Gastrocnemius medialis (tissue), 4 donors: ENCODE results near the gene CPM. TPM values are rescaled to one million over a fixed set of nuclear protein-coding genes. Genes with fewer than 3 reads are reported as not detected.

Experiments
- ATAC-seq, 2 donors: fragments of 150-250 bp; one replicate each; pipeline ENCODE4 v1.9.1; 2016
- DNase-seq, 2 donors: peaks; one replicate each; pipeline ENCODE4 v3.0.0-alpha.2; 2019
- H3K27ac ChIP-seq, 4 donors: fragments of 200-600 bp; sonication (generic); 1 replicate in 1 of 4; 2 replicates in 3 of 4; pipeline ENCODE4 v1.5.1; 2016 to 2018; ENCODE audit warnings: mild to moderate bottlenecking in 2 of 4, moderate library complexity in 1 of 4
- H3K27me3 ChIP-seq, 3 donors: fragments of 200-600 bp; sonication (generic) in 2 of 3; 1 replicate in 1 of 3; 2 replicates in 2 of 3; pipeline versions ENCODE4 v1.5.1 to v1.6.0; 2016 to 2019; ENCODE audit warnings: mild to moderate bottlenecking in 1 of 3, moderate library complexity in 1 of 3
- H3K36me3 ChIP-seq, 2 donors: fragments of 200-600 bp; sonication (generic) in 1 of 2; one replicate each; pipeline ENCODE4 v1.5.1; 2017 to 2018
- H3K4me1 ChIP-seq, 2 donors: fragments of 200-600 bp; sonication (generic) in 1 of 2; one replicate each; pipeline ENCODE4 v1.5.1; 2016 to 2017; ENCODE audit warnings: mild to moderate bottlenecking in 2 of 2
- H3K4me3 ChIP-seq, 4 donors: fragments of 200-600 bp; sonication (generic) in 3 of 4; 1 replicate in 1 of 4; 2 replicates in 3 of 4; pipeline ENCODE4 v1.5.1; 2016 to 2019; ENCODE audit warnings: mild to moderate bottlenecking in 2 of 4
- H3K9me3 ChIP-seq, 3 donors: fragments of 200-600 bp; sonication (generic) in 2 of 3; 1 replicate in 1 of 3; 2 replicates in 2 of 3; pipeline ENCODE4 v1.5.1; 2016 to 2019
- POLR2A ChIP-seq, 2 donors: fragments of 450-650 bp; IDR thresholded peaks; one replicate each; pipeline ENCODE4 v1.6.1; 2017; ENCODE audit warnings: antibody characterized with exemption in 2 of 2, mild to moderate bottlenecking in 2 of 2, moderate library complexity in 2 of 2
- in situ Hi-C, 4 donors: fragments of 200-750 bp; cut with MboI; loops; one replicate each; pipeline versions ENCODE4 v1.15.0 to v1.8.0; 2017; ENCODE audit warnings: low sequenced_read_pairs in 4 of 4
- intact Hi-C: fragments of 100-400 bp; cut with DNase I; formaldehyde crosslinking; loops from one replicate; pipeline ENCODE4 v1.15.1; 2023; ENCODE audit warnings: low total_unique reads
- total RNA-seq, 4 donors: library from RNA; depleted of rRNA; stranded (reverse); fragments of >200 nt; gene quantifications; one replicate each; pipeline versions ENCODE4 v1.1.0 to v1.2.3, GENCODE V29; 2016
- TF ChIP-seq, protein P1 (sequence below), 5 experiments: fragments of 450-650 bp in 3 of 5; fragments of 200-600 bp in 2 of 5; sonication (generic) in 2 of 5; IDR thresholded peaks in 4 of 5; conservative IDR thresholded peaks in 1 of 5; 1 replicate in 4 of 5; 2 replicates in 1 of 5; pipeline ENCODE4 v1.5.1; 2016 to 2019; ENCODE audit warnings: antibody characterized with exemption in 5 of 5, mild to moderate bottlenecking in 3 of 5, moderate library complexity in 3 of 5

The CPM gene
- total RNA-seq, 4 donors from 2014 or later, result 12.9 to 78.4 (median 18.6) TPM

DNA sequence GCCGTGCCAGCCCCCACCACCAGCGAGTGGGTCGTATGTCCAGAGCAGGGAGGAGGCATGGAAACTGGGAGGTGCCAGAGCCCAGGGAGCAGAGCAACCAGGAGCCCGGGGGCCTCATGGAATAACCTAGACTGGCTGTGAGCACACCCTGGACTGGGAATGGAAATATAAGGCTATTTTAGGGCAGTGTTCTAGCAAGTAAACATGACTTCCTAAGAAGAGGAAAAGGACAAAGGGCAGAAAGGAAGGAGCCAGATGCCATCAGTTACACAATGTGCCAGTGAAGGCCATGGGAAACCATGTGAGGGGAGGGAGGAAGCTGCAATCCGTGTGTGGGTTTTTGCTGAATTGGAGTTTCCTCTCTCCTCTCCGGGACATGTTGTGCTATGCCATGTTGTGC is 18.7 kb upstream of the CPM start:
- no peaks in the 10 kb centered on the region for H3K4me1 ChIP-seq
- H3K9me3 ChIP-seq, result no peaks in the 10 kb centered on the region
- intact Hi-C loops (no loop called here), in situ Hi-C loops (no loop called here)
- no peaks in the 10 kb centered on the region for H3K27me3 ChIP-seq
- TF ChIP-seq, protein P1, sequence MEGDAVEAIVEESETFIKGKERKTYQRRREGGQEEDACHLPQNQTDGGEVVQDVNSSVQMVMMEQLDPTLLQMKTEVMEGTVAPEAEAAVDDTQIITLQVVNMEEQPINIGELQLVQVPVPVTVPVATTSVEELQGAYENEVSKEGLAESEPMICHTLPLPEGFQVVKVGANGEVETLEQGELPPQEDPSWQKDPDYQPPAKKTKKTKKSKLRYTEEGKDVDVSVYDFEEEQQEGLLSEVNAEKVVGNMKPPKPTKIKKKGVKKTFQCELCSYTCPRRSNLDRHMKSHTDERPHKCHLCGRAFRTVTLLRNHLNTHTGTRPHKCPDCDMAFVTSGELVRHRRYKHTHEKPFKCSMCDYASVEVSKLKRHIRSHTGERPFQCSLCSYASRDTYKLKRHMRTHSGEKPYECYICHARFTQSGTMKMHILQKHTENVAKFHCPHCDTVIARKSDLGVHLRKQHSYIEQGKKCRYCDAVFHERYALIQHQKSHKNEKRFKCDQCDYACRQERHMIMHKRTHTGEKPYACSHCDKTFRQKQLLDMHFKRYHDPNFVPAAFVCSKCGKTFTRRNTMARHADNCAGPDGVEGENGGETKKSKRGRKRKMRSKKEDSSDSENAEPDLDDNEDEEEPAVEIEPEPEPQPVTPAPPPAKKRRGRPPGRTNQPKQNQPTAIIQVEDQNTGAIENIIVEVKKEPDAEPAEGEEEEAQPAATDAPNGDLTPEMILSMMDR (IDR thresholded peaks at IDR 0.05 in 4 of 5, conservative IDR thresholded peaks at IDR 0.05 in 1 of 5), result no peak
- H3K36me3 ChIP-seq, result no peaks in the 10 kb centered on the region
- ATAC-seq, result peak; percentile 52 to 56
- peak; percentile 21 to 34 for DNase-seq
- peak overlapping the region in 1 of 4 donors; percentile 55 for H3K27ac ChIP-seq
- H3K4me3 ChIP-seq, result no peak overlapping the region

GRCh38 chr12:68950511-68950910 is 17.5 kb upstream of the CPM start:
- intact Hi-C loops (no loop called here), in situ Hi-C loops (no loop called here)
- TF ChIP-seq, protein P1 (IDR thresholded peaks at IDR 0.05 in 4 of 5, conservative IDR thresholded peaks at IDR 0.05 in 1 of 5), result no peak
- no peak for TF ChIP-seq POLR2A (IDR thresholded peaks at IDR 0.05)
- Histone ChIP-seq H3K27me3 (no peaks in the 10 kb centered on the region), H3K4me3 (no peak overlapping the region), H3K9me3 (no peaks in the 10 kb centered on the region), H3K36me3 (no peaks in the 10 kb centered on the region), H3K27ac (peak overlapping the region in 1 of 4 donors; percentile 55), H3K4me1 (no peaks in the 10 kb centered on the region)
- DNase-seq (no peak), ATAC-seq (no peak)

DNA sequence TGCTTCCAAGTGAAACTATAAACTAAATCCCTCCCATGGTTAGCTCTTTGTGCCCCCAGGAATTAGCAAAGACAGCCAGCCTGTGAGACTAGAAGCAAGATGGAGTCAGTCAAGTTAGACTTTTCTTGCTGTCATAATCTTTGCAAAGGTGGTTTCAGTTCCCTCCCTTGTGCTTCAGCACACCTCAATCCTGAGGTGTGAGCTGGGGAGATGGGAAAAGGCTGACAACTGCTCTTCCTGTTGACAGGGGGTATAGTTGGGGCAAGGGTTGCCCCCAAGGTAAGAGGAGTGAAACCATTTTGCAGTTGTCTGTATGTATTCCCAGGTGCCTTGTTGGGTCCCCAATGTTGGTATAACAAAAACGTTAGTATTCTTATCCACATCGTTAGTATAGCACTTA is 12.3 kb upstream of the CPM start:
- Histone ChIP-seq H3K36me3 (no peaks in the 10 kb centered on the region), H3K9me3 (no peaks in the 10 kb centered on the region), H3K27ac (no peak overlapping the region), H3K27me3 (no peaks in the 10 kb centered on the region), H3K4me3 (no peak overlapping the region), H3K4me1 (no peaks in the 10 kb centered on the region)
- in situ Hi-C loops, result no loop called here
- ATAC-seq (no peak), DNase-seq (no peak)
- TF ChIP-seq POLR2A (IDR thresholded peaks at IDR 0.05), result no peak
- TF ChIP-seq, protein P1 (IDR thresholded peaks at IDR 0.05 in 4 of 5, conservative IDR thresholded peaks at IDR 0.05 in 1 of 5), result no peak
- intact Hi-C loops, result no loop called here

GRCh38 chr12:68944296-68945076 is 11.5 kb upstream of the CPM start:
- no peaks in the 10 kb centered on the region for H3K27me3 ChIP-seq
- H3K4me3 ChIP-seq, result no peak overlapping the region
- intact Hi-C loops (no loop called here), in situ Hi-C loops (no loop called here)
- H3K36me3 ChIP-seq, result no peaks in the 10 kb centered on the region
- TF ChIP-seq POLR2A (IDR thresholded peaks at IDR 0.05), result no peak
- TF ChIP-seq, protein P1 (IDR thresholded peaks at IDR 0.05 in 4 of 5, conservative IDR thresholded peaks at IDR 0.05 in 1 of 5), result no peak
- no peaks in the 10 kb centered on the region for H3K4me1 ChIP-seq
- no peak overlapping the region for H3K27ac ChIP-seq
- ATAC-seq (no peak), DNase-seq (no peak)
- H3K9me3 ChIP-seq, result no peaks in the 10 kb centered on the region
